Panc1 (cell line): ENCODE results near the gene LSM10.

Source experiments
- POLR2AphosphoS5 ChIP-seq: IDR thresholded peaks from 2 replicates; pipeline ENCODE4 v1.6.1; 2012; ENCODE audit warnings: mild to moderate bottlenecking, low read depth, low read length, moderate library complexity
- TF ChIP-seq, protein P1 (sequence below): fragments of 450-650 bp; IDR thresholded peaks from 2 replicates; pipeline ENCODE4 v1.5.1; 2017; ENCODE audit warnings: mild to moderate bottlenecking
- TF ChIP-seq, protein P2 (sequence below), 2 experiments: IDR thresholded peaks; 2 replicates each; pipeline ENCODE4 v1.6.1; 2011 to 2012; ENCODE audit warnings: low read depth in 2 of 2, control low read depth in 1 of 2, low read length in 1 of 2, mild to moderate bottlenecking in 1 of 2, moderate library complexity in 1 of 2; ENCODE audit not compliant: insufficient read depth in 1 of 2

DNA sequence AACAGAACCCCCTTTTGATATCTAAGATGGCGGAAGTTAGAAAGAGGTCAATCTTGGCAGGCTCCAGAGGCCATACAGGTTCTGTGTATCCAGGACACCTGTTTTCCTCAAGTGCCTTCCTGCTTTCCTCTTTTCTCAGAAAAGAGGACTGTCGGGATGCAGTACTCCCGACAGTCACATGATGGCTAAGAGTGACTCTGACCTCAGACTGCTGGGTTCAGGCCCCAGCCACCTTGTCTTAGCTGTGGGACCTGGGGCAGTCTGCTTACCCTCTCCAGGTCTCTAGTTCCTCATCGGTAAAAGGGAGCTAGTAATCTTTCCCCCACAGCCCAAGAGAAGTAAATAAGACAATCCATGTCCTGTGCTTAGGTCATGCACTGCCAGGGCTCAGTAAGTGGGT lies 41.9 kb downstream of the LSM10 start:
- TF ChIP-seq, protein P1, sequence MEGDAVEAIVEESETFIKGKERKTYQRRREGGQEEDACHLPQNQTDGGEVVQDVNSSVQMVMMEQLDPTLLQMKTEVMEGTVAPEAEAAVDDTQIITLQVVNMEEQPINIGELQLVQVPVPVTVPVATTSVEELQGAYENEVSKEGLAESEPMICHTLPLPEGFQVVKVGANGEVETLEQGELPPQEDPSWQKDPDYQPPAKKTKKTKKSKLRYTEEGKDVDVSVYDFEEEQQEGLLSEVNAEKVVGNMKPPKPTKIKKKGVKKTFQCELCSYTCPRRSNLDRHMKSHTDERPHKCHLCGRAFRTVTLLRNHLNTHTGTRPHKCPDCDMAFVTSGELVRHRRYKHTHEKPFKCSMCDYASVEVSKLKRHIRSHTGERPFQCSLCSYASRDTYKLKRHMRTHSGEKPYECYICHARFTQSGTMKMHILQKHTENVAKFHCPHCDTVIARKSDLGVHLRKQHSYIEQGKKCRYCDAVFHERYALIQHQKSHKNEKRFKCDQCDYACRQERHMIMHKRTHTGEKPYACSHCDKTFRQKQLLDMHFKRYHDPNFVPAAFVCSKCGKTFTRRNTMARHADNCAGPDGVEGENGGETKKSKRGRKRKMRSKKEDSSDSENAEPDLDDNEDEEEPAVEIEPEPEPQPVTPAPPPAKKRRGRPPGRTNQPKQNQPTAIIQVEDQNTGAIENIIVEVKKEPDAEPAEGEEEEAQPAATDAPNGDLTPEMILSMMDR: no peak
- TF ChIP-seq, protein P2, sequence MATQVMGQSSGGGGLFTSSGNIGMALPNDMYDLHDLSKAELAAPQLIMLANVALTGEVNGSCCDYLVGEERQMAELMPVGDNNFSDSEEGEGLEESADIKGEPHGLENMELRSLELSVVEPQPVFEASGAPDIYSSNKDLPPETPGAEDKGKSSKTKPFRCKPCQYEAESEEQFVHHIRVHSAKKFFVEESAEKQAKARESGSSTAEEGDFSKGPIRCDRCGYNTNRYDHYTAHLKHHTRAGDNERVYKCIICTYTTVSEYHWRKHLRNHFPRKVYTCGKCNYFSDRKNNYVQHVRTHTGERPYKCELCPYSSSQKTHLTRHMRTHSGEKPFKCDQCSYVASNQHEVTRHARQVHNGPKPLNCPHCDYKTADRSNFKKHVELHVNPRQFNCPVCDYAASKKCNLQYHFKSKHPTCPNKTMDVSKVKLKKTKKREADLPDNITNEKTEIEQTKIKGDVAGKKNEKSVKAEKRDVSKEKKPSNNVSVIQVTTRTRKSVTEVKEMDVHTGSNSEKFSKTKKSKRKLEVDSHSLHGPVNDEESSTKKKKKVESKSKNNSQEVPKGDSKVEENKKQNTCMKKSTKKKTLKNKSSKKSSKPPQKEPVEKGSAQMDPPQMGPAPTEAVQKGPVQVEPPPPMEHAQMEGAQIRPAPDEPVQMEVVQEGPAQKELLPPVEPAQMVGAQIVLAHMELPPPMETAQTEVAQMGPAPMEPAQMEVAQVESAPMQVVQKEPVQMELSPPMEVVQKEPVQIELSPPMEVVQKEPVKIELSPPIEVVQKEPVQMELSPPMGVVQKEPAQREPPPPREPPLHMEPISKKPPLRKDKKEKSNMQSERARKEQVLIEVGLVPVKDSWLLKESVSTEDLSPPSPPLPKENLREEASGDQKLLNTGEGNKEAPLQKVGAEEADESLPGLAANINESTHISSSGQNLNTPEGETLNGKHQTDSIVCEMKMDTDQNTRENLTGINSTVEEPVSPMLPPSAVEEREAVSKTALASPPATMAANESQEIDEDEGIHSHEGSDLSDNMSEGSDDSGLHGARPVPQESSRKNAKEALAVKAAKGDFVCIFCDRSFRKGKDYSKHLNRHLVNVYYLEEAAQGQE (IDR thresholded peaks at IDR 0.05; ENCODE audit: insufficient read depth in 1 of 2, low read depth in 2 of 2, low read length in 1 of 2): no peak
- no peak for TF ChIP-seq POLR2AphosphoS5
